Lower leg skin (tissue), 3 donors: Measurements from ENCODE around the gene RBM45.
"Not testable (repeated sequence)": the region's sequence is repeated elsewhere in the genome, so short reads cannot be mapped to it uniquely, and the experiment has no call there.

Experiments
- POLR2A ChIP-seq, 2 donors: fragments of 450-650 bp; IDR thresholded peaks; one replicate each; pipeline ENCODE4 v1.6.1; 2016 to 2017; ENCODE audit warnings: antibody characterized with exemption in 2 of 2, mild to moderate bottlenecking in 1 of 2, moderate library complexity in 1 of 2
- TF ChIP-seq, protein P1 (sequence below), 3 donors: fragments of 450-650 bp; IDR thresholded peaks; one replicate each; pipeline ENCODE4 v1.5.1; 2016; ENCODE audit warnings: antibody characterized with exemption in 3 of 3, mild to moderate bottlenecking in 3 of 3, moderate library complexity in 2 of 3

DNA sequence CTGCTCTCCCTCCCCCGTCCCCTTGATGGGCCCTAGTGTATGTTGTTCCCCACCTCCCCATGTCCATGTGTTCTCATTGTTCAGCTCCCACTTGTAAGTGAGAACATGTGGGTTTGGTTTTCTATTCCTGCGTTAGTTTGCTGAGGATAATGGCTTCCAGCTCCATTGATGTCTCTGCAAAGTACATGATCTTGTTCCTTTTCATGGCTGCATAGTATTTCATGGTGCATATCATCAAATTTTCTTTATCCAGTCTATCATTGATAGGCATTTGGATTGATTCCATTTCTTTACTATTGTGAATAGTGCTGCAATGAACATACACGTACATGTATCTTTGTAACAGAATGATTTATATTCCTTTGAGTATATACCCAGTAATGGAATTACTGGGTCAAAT is 33.0 kb upstream of the RBM45 start:
- not testable (repeated sequence) for TF ChIP-seq POLR2A (IDR thresholded peaks at IDR 0.05)
- TF ChIP-seq, protein P1, sequence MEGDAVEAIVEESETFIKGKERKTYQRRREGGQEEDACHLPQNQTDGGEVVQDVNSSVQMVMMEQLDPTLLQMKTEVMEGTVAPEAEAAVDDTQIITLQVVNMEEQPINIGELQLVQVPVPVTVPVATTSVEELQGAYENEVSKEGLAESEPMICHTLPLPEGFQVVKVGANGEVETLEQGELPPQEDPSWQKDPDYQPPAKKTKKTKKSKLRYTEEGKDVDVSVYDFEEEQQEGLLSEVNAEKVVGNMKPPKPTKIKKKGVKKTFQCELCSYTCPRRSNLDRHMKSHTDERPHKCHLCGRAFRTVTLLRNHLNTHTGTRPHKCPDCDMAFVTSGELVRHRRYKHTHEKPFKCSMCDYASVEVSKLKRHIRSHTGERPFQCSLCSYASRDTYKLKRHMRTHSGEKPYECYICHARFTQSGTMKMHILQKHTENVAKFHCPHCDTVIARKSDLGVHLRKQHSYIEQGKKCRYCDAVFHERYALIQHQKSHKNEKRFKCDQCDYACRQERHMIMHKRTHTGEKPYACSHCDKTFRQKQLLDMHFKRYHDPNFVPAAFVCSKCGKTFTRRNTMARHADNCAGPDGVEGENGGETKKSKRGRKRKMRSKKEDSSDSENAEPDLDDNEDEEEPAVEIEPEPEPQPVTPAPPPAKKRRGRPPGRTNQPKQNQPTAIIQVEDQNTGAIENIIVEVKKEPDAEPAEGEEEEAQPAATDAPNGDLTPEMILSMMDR (IDR thresholded peaks at IDR 0.05) = not testable (repeated sequence)
